OCI-LY3 (cell line): Measurements from ENCODE around the gene SLC2A4.

Experiments
- H2AFZ ChIP-seq: fragments of 200-600, 300-600 bp; shearing (Covaris generic); 2 replicates; pipeline ENCODE4 v1.6.0; 2014; ENCODE audit warnings: antibody characterized with exemption, low read depth, low read length
- H3K27ac ChIP-seq: fragments of 200-600, 300-600 bp; sonication (generic); 2 replicates; pipeline ENCODE4 v1.5.1; 2014; ENCODE audit warnings: mild to moderate bottlenecking, low read length, moderate library complexity, mixed read lengths
- H3K27me3 ChIP-seq: fragments of 200-600, 300-600 bp; sonication (generic); 2 replicates; pipeline ENCODE4 v1.6.1; 2014; ENCODE audit warnings: low read depth, low read length, mixed read lengths
- H3K36me3 ChIP-seq: fragments of 200-600, 300-600 bp; sonication (generic); replicated peaks from 2 replicates; pipeline ENCODE3; 2014; ENCODE audit warnings: low read depth, low read length, mixed read lengths
- H3K4me1 ChIP-seq: fragments of 300-600, 200-600 bp; sonication (generic); 2 replicates; pipeline ENCODE4 v1.6.1; 2014; ENCODE audit warnings: low read length, mixed read lengths
- H3K4me2 ChIP-seq: fragments of 200-600, 300-600 bp; sonication (generic); 2 replicates; pipeline ENCODE4 v1.6.1; 2014; ENCODE audit warnings: low read length, mixed read lengths
- H3K4me3 ChIP-seq: fragments of 300-600, 200-600 bp; sonication (generic); 2 replicates; pipeline ENCODE4 v1.5.1; 2014; ENCODE audit warnings: antibody characterized with exemption, mild to moderate bottlenecking, low read length, moderate library complexity
- H3K79me2 ChIP-seq: fragments of 300-600, 200-600 bp; shearing (Covaris generic); 2 replicates; pipeline ENCODE4 v1.6.1; 2014; ENCODE audit warnings: mild to moderate bottlenecking, low read length, mixed read lengths
- H3K9ac ChIP-seq: fragments of 300-600, 200-600 bp; shearing (Covaris generic); 2 replicates; pipeline ENCODE4 v1.6.0; 2014; ENCODE audit warnings: mild to moderate bottlenecking, low read length, moderate library complexity
- H3K9me3 ChIP-seq: fragments of 200-600, 300-600 bp; shearing (Covaris generic); 2 replicates; pipeline ENCODE4 v1.6.1; 2014; ENCODE audit warnings: low read length, mixed read lengths; ENCODE audit not compliant: insufficient read depth
- H4K20me1 ChIP-seq: fragments of 200-600, 300-600 bp; sonication (generic); 2 replicates; pipeline ENCODE4 v1.6.1; 2016; ENCODE audit warnings: low read length, mixed read lengths; ENCODE audit not compliant: insufficient read depth
- CTCF ChIP-seq: fragments of 200-600, 300-600 bp; sonication (generic); IDR thresholded peaks from 2 replicates; pipeline ENCODE4 v1.5.1; 2014; ENCODE audit warnings: antibody characterized with exemption, low read length, low read depth
- EZH2phosphoT487 ChIP-seq: fragments of 200-600 bp; shearing (Covaris generic); IDR thresholded peaks from 2 replicates; pipeline ENCODE4 v1.6.1; 2018; ENCODE audit warnings: antibody characterized with exemption, mixed run types, low read depth

SLC2A4 gene

GRCh38 chr17:7295230-7296180 is 14.0 kb downstream of the SLC2A4 start:
- H3K27ac ChIP-seq: no peak overlapping the region
- peak overlapping the region; percentile 97 for H3K4me2 ChIP-seq
- H3K27me3 ChIP-seq: no peaks in the 10 kb centered on the region
- H3K36me3 ChIP-seq: no peaks in the 10 kb centered on the region
- no peaks in the 10 kb centered on the region for H4K20me1 ChIP-seq
- H3K79me2 ChIP-seq: no peaks in the 10 kb centered on the region
- H3K9ac ChIP-seq: no peak overlapping the region; the same call in 1 of the 2 replicates
- H3K4me1 ChIP-seq: peaks cover 2% of the 10 kb centered on the region; the same call in 1 of the 2 replicates
- no peaks in the 10 kb centered on the region for H3K9me3 ChIP-seq
- TF ChIP-seq CTCF (no peak), EZH2phosphoT487 (no peak)
- peak overlapping the region; percentile 77; the same call in 1 of the 2 replicates for H2AFZ ChIP-seq
- peak overlapping the region; percentile 74 for H3K4me3 ChIP-seq

GRCh38 chr17:7296189-7296861 is 14.8 kb downstream of the SLC2A4 start:
- H4K20me1 ChIP-seq: no peaks in the 10 kb centered on the region
- H3K9ac ChIP-seq: peak overlapping the region; percentile 37; the same call in 1 of the 2 replicates
- H3K4me2 ChIP-seq: peak overlapping the region; percentile 97
- TF ChIP-seq EZH2phosphoT487 (no peak), CTCF (peak; percentile 75)
- H2AFZ ChIP-seq: peak overlapping the region; percentile 98
- no peaks in the 10 kb centered on the region for H3K9me3 ChIP-seq
- H3K36me3 ChIP-seq: no peaks in the 10 kb centered on the region
- H3K4me3 ChIP-seq: peak overlapping the region; percentile 74
- H3K4me1 ChIP-seq: peaks cover 2% of the 10 kb centered on the region; the same call in 1 of the 2 replicates
- no peak overlapping the region for H3K27ac ChIP-seq
- H3K27me3 ChIP-seq: no peaks in the 10 kb centered on the region
- H3K79me2 ChIP-seq: no peaks in the 10 kb centered on the region

- TF ChIP-seq CTCF (no peak), EZH2phosphoT487 (no peak)
- Histone ChIP-seq H3K9ac (no peak overlapping the region), H3K27ac (no peak overlapping the region), H3K4me1 (peaks cover 2% of the 10 kb centered on the region), H3K79me2 (peaks cover 18% of the 10 kb centered on the region), H4K20me1 (peaks cover 9% of the 10 kb centered on the region), H3K4me3 (no peak overlapping the region), H3K27me3 (no peaks in the 10 kb centered on the region), H3K36me3 (peaks cover 9% of the 10 kb centered on the region), H2AFZ (no peak overlapping the region), H3K9me3 (no peaks in the 10 kb centered on the region), H3K4me2 (no peak overlapping the region)
Observed at GRCh38 chr17:7304179-7304578, 22.7 kb downstream of the SLC2A4 start.
